HUES64 (cell line): ENCODE measurements around the gene IFNGR2.

ENCODE experiments used
- H3K27ac ChIP-seq: 2 replicates; pipeline ENCODE4 v1.7.0; 2013; ENCODE audit warnings: low read depth, low read length, inconsistent platforms
- H3K27me3 ChIP-seq: 2 replicates; pipeline ENCODE4 v1.6.1; 2013; ENCODE audit warnings: mild to moderate bottlenecking, low read length; ENCODE audit not compliant: insufficient read depth
- H3K36me3 ChIP-seq: 2 replicates; pipeline ENCODE4 v1.6.1; 2013; ENCODE audit warnings: mild to moderate bottlenecking, low read length; ENCODE audit not compliant: insufficient read depth
- H3K4me1 ChIP-seq: 2 replicates; pipeline ENCODE4 v1.6.1; 2013; ENCODE audit warnings: mild to moderate bottlenecking, low read length, moderate library complexity; ENCODE audit not compliant: insufficient read depth
- H3K4me3 ChIP-seq: 2 replicates; pipeline ENCODE4 v1.5.1; 2013; ENCODE audit warnings: mild to moderate bottlenecking, low read length, moderate library complexity
- H3K9ac ChIP-seq: 2 replicates; pipeline ENCODE4 v1.6.1; 2013; ENCODE audit warnings: mild to moderate bottlenecking, low read depth, low read length
- H3K9me3 ChIP-seq: 2 replicates; pipeline ENCODE4 v1.6.1; 2013; ENCODE audit warnings: low read depth, low read length; ENCODE audit not compliant: insufficient read depth
- WGBS: fragments of 150-250, 120-280 bp; methylation state at CpG from one replicate; pipeline ENCODE4 v1.1.7; 2013; ENCODE audit warnings: missing lambda C conversion rate; 5-methylcytosine and 5-hydroxymethylcytosine counted together

IFNGR2 gene

GRCh38 chr21:33367309-33367973 is 35.8 kb upstream of the IFNGR2 start:
- H3K4me3 ChIP-seq, result no peak overlapping the region
- 91% methylated on average over 7 of the region's 7 CpGs for WGBS
- H3K27ac ChIP-seq, result no peak overlapping the region
- no peak overlapping the region for H3K9ac ChIP-seq
- H3K4me1 ChIP-seq, result peaks cover 3% of the 10 kb centered on the region
- H3K9me3 ChIP-seq, result peaks cover 38% of the 10 kb centered on the region
- H3K27me3 ChIP-seq, result no peaks in the 10 kb centered on the region
- H3K36me3 ChIP-seq, result no peaks in the 10 kb centered on the region

GRCh38 chr21:33368124-33368523 is 35.1 kb upstream of the IFNGR2 start:
- Histone ChIP-seq H3K27me3 (no peaks in the 10 kb centered on the region), H3K9me3 (peaks cover 38% of the 10 kb centered on the region), H3K27ac (no peak overlapping the region), H3K4me1 (no peaks in the 10 kb centered on the region), H3K36me3 (no peaks in the 10 kb centered on the region), H3K4me3 (no peak overlapping the region), H3K9ac (no peak overlapping the region)
- WGBS, result 96% methylated on average over 4 of the region's 4 CpGs

- no peaks in the 10 kb centered on the region for H3K4me1 ChIP-seq
- WGBS, result 93% methylated on average over 3 of the region's 3 CpGs
- no peak overlapping the region for H3K4me3 ChIP-seq
- no peaks in the 10 kb centered on the region for H3K36me3 ChIP-seq
- no peak overlapping the region for H3K27ac ChIP-seq
- no peak overlapping the region for H3K9ac ChIP-seq
- peaks cover 38% of the 10 kb centered on the region for H3K9me3 ChIP-seq
- H3K27me3 ChIP-seq, result no peaks in the 10 kb centered on the region
These were observed 34.6 kb upstream of the IFNGR2 start for GRCh38 chr21:33368576-33368975.

GRCh38 chr21:33369586-33369985 is 33.6 kb upstream of the IFNGR2 start:
- Histone ChIP-seq H3K27me3 (no peaks in the 10 kb centered on the region), H3K4me1 (no peaks in the 10 kb centered on the region), H3K36me3 (no peaks in the 10 kb centered on the region), H3K9me3 (peaks cover 38% of the 10 kb centered on the region), H3K9ac (no peak overlapping the region), H3K4me3 (no peak overlapping the region), H3K27ac (no peak overlapping the region)
- WGBS, result no CpG with 5 or more reads among the region's 1 CpG

- WGBS, result 94% methylated on average over 2 of the region's 2 CpGs
- Histone ChIP-seq H3K27me3 (no peaks in the 10 kb centered on the region), H3K4me1 (no peaks in the 10 kb centered on the region), H3K9me3 (peaks cover 38% of the 10 kb centered on the region), H3K9ac (no peak overlapping the region), H3K36me3 (no peaks in the 10 kb centered on the region), H3K4me3 (no peak overlapping the region), H3K27ac (no peak overlapping the region)
These were observed 32.9 kb upstream of the IFNGR2 start for GRCh38 chr21:33370305-33370704.

- peaks cover 35% of the 10 kb centered on the region for H3K9me3 ChIP-seq
- no peaks in the 10 kb centered on the region for H3K36me3 ChIP-seq
- no peak overlapping the region for H3K4me3 ChIP-seq
- H3K9ac ChIP-seq, result no peak overlapping the region
- no peaks in the 10 kb centered on the region for H3K27me3 ChIP-seq
- H3K4me1 ChIP-seq, result no peaks in the 10 kb centered on the region
- H3K27ac ChIP-seq, result no peak overlapping the region
- WGBS, result 89% methylated on average over 3 of the region's 3 CpGs
These were observed 31.8 kb upstream of the IFNGR2 start for GRCh38 chr21:33371366-33371765.

- H3K9ac ChIP-seq, result no peak overlapping the region
- peaks cover 22% of the 10 kb centered on the region for H3K9me3 ChIP-seq
- H3K27me3 ChIP-seq, result no peaks in the 10 kb centered on the region
- WGBS, result 99% methylated on average over 9 of the region's 12 CpGs
- H3K4me3 ChIP-seq, result no peak overlapping the region
- no peaks in the 10 kb centered on the region for H3K36me3 ChIP-seq
- no peak overlapping the region for H3K27ac ChIP-seq
- H3K4me1 ChIP-seq, result no peaks in the 10 kb centered on the region
These were observed 30.6 kb upstream of the IFNGR2 start for GRCh38 chr21:33372582-33372981.

GRCh38 chr21:33373451-33373850 is 29.8 kb upstream of the IFNGR2 start:
- Histone ChIP-seq H3K27ac (no peak overlapping the region), H3K4me3 (no peak overlapping the region)

GRCh38 chr21:33374080-33374449 is 29.1 kb upstream of the IFNGR2 start:
- no peaks in the 10 kb centered on the region for H3K27me3 ChIP-seq
- H3K27ac ChIP-seq, result no peak overlapping the region
- no peaks in the 10 kb centered on the region for H3K36me3 ChIP-seq
- H3K4me1 ChIP-seq, result no peaks in the 10 kb centered on the region
- no peak overlapping the region for H3K4me3 ChIP-seq
- no peak overlapping the region for H3K9ac ChIP-seq
- 79% methylated on average over 2 of the region's 2 CpGs for WGBS
- H3K9me3 ChIP-seq, result peaks cover 12% of the 10 kb centered on the region; the same call in 1 of the 2 replicates

More at GRCh38 chr21:33373451-33373850, 29.8 kb upstream of the IFNGR2 start:
- H3K9ac ChIP-seq, result no peak overlapping the region
- no peaks in the 10 kb centered on the region for H3K27me3 ChIP-seq
- 80% methylated on average over 2 of the region's 2 CpGs for WGBS
- H3K4me1 ChIP-seq, result no peaks in the 10 kb centered on the region
- H3K36me3 ChIP-seq, result no peaks in the 10 kb centered on the region
- peaks cover 17% of the 10 kb centered on the region for H3K9me3 ChIP-seq

GRCh38 chr21:33374450-33375096 is 28.6 kb upstream of the IFNGR2 start:
- Histone ChIP-seq H3K27ac (no peak overlapping the region), H3K4me1 (no peaks in the 10 kb centered on the region; the same call in 1 of the 2 replicates), H3K9me3 (peaks cover 7% of the 10 kb centered on the region; the same call in 1 of the 2 replicates), H3K4me3 (no peak overlapping the region), H3K9ac (no peak overlapping the region), H3K27me3 (no peaks in the 10 kb centered on the region), H3K36me3 (no peaks in the 10 kb centered on the region)
- WGBS, result 64% methylated on average over 4 of the region's 4 CpGs

- Histone ChIP-seq H3K4me3 (no peak overlapping the region), H3K9me3 (peaks cover 4% of the 10 kb centered on the region; the same call in 1 of the 2 replicates), H3K27ac (no peak overlapping the region), H3K4me1 (peaks cover 2% of the 10 kb centered on the region; the same call in 1 of the 2 replicates), H3K9ac (no peak overlapping the region), H3K36me3 (no peaks in the 10 kb centered on the region), H3K27me3 (no peaks in the 10 kb centered on the region)
- 84% methylated on average over 5 of the region's 5 CpGs for WGBS
These were observed 28.0 kb upstream of the IFNGR2 start for GRCh38 chr21:33375101-33375644.
